Tibial nerve (tissue), 4 donors: ENCODE data around the gene PDCD4. TPM values are rescaled to one million over a fixed set of nuclear protein-coding genes. Genes with fewer than 3 reads are reported as not detected.

Source experiments
- DNase-seq, 2 donors: peaks; one replicate each; pipeline ENCODE4 v3.0.0-alpha.2; 2019; ENCODE audit warnings: low spot score in 2 of 2
- H3K27ac ChIP-seq, 4 donors: fragments of 200-600 bp; sonication (generic) in 3 of 4; one replicate each; pipeline ENCODE4 v1.5.1; 2017 to 2019; ENCODE audit warnings: mild to moderate bottlenecking in 1 of 4
- H3K27me3 ChIP-seq, 2 donors: fragments of 200-600 bp; sonication (generic) in 1 of 2; one replicate each; pipeline versions ENCODE4 v1.5.1 to v1.6.0; 2017 to 2019
- H3K36me3 ChIP-seq, 3 donors: fragments of 200-600 bp; sonication (generic); one replicate each; pipeline ENCODE4 v1.5.1; 2018 to 2019
- H3K4me1 ChIP-seq, 4 donors: fragments of 200-600 bp; sonication (generic) in 3 of 4; one replicate each; pipeline ENCODE4 v1.5.1; 2017 to 2019
- H3K4me3 ChIP-seq, 4 donors: fragments of 200-600 bp; sonication (generic) in 3 of 4; one replicate each; pipeline ENCODE4 v1.5.1; 2017 to 2019; ENCODE audit warnings: mild to moderate bottlenecking in 1 of 4, moderate library complexity in 1 of 4
- H3K9me3 ChIP-seq, 4 donors: fragments of 200-600 bp; sonication (generic) in 3 of 4; one replicate each; pipeline ENCODE4 v1.5.1; 2017 to 2019
- EP300 ChIP-seq, 2 donors: sonication (generic); formaldehyde crosslinking; IDR thresholded peaks; one replicate each; pipeline ENCODE4 v1.6.1; 2017; ENCODE audit warnings: antibody characterized with exemption in 2 of 2, mild to moderate bottlenecking in 1 of 2
- POLR2A ChIP-seq, 2 donors: fragments of 450-650 bp; IDR thresholded peaks; one replicate each; pipeline ENCODE4 v1.6.1; 2017; ENCODE audit warnings: antibody characterized with exemption in 2 of 2, mild to moderate bottlenecking in 2 of 2, moderate library complexity in 2 of 2
- WGBS, 2 donors: methylation state at CpG; one replicate each; pipeline ENCODE4 v1.1.5; 2018; 5-methylcytosine and 5-hydroxymethylcytosine counted together
- total RNA-seq, 4 donors: library from RNA; depleted of rRNA; stranded (reverse); fragments of >200 nt; gene quantifications; one replicate each; pipeline ENCODE4 v1.1.0, GENCODE V29; 2016
- TF ChIP-seq, protein P1 (sequence below), 5 experiments: fragments of 200-600 bp in 3 of 5; fragments of 450-650 bp in 2 of 5; sonication (generic) in 3 of 5; IDR thresholded peaks; one replicate each; pipeline ENCODE4 v1.5.1; 2016 to 2019; ENCODE audit warnings: antibody characterized with exemption in 5 of 5, mild to moderate bottlenecking in 3 of 5, moderate library complexity in 2 of 5

The PDCD4 gene
- total RNA-seq, 4 donors from 2014 or later, result 68.6 to 109 (median 82.7) TPM

DNA sequence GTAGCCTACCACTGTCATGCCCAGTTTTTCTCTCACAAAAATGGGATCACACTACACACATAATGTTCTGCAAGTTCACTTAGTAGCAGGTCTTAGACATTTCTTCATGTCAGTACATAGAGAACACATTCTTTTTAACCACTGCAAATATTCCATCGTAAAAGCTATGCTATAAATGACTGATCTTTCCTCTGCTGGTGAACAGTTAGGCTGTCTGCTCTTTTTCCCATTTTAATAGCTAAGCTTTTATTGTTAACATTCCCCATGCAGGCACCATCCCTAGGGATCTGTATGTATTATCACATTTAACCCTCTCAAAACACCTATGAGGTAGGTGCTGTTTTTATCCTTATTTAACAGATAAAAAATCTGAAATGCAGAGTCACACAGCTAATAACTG is 46.2 kb upstream of the PDCD4 start:
- TF ChIP-seq POLR2A (IDR thresholded peaks at IDR 0.05) (no peak), EP300 (IDR thresholded peaks at IDR 0.05) (no peak)
- TF ChIP-seq, protein P1, sequence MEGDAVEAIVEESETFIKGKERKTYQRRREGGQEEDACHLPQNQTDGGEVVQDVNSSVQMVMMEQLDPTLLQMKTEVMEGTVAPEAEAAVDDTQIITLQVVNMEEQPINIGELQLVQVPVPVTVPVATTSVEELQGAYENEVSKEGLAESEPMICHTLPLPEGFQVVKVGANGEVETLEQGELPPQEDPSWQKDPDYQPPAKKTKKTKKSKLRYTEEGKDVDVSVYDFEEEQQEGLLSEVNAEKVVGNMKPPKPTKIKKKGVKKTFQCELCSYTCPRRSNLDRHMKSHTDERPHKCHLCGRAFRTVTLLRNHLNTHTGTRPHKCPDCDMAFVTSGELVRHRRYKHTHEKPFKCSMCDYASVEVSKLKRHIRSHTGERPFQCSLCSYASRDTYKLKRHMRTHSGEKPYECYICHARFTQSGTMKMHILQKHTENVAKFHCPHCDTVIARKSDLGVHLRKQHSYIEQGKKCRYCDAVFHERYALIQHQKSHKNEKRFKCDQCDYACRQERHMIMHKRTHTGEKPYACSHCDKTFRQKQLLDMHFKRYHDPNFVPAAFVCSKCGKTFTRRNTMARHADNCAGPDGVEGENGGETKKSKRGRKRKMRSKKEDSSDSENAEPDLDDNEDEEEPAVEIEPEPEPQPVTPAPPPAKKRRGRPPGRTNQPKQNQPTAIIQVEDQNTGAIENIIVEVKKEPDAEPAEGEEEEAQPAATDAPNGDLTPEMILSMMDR (IDR thresholded peaks at IDR 0.05), result no peak

DNA sequence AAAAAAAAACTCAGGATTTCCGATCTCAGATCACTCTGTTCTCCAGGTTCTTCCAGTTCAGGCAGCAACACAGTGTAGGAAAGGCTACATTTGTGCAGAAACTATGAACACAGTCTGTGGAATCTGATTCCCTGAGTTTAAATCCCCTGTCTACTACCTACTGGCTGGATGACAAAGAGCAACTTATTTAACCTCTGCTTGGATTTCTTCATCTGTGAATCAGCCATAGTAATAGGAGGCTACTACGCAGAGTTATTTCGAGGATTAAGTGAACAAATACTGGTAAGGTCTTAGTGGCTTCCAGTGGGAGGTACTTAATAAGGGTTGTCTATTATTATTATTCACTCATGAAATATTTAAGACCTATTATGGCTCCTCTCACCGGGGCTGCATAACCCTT is 44.3 kb upstream of the PDCD4 start:
- no peaks in the 10 kb centered on the region for H3K9me3 ChIP-seq
- H3K4me1 ChIP-seq, result peaks cover 0 to 18% (median 0%) of the 10 kb centered on the region in 4 donors
- no peak overlapping the region for H3K4me3 ChIP-seq
- no peak overlapping the region for H3K27ac ChIP-seq
- DNase-seq, result no peak
- WGBS, 2 donors, result 52 to 62% methylated on average over 4 of the region's 4 CpGs
- no peaks in the 10 kb centered on the region for H3K27me3 ChIP-seq
- no peak for TF ChIP-seq EP300 (IDR thresholded peaks at IDR 0.05)
- TF ChIP-seq, protein P1 (IDR thresholded peaks at IDR 0.05), result no peak
- no peak for TF ChIP-seq POLR2A (IDR thresholded peaks at IDR 0.05)
- H3K36me3 ChIP-seq, result no peaks in the 10 kb centered on the region

More for the DNA sequence above, 46.2 kb upstream of the PDCD4 start:
- Histone ChIP-seq H3K36me3 (no peaks in the 10 kb centered on the region), H3K27me3 (no peaks in the 10 kb centered on the region), H3K4me1 (peaks cover 0 to 36% (median 0%) of the 10 kb centered on the region in 4 donors), H3K4me3 (no peak overlapping the region), H3K9me3 (no peaks in the 10 kb centered on the region), H3K27ac (no peak overlapping the region)
- DNase-seq, result no peak
- 55 to 65% methylated on average over 1 of the region's 1 CpG for WGBS, 2 donors

DNA sequence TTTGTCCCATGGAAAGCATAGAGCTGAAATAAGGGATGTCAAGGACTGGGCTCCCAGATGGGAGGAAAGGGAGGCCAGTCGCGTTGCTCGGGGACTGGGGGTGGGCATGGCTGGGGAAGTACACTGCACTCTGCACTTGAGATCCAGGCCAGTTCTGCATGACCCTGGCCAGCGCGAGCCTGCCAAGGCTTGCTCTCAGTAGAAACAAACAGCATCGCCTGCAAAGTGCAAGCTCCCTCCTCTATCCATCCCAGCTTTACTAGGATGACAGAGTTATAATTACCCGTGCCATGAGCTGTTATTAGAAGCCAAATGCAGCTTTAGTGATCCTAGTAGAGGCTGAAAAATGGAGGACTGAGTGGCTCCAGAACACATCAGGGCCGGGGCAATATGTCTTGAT is 43.9 kb upstream of the PDCD4 start:
- H3K4me3 ChIP-seq, result no peak overlapping the region
- DNase-seq, result no peak
- H3K4me1 ChIP-seq, result peaks cover 0 to 14% (median 0%) of the 10 kb centered on the region in 4 donors
- WGBS, 2 donors, result 70 to 73% methylated on average over 8 of the region's 8 CpGs
- H3K9me3 ChIP-seq, result no peaks in the 10 kb centered on the region
- H3K36me3 ChIP-seq, result no peaks in the 10 kb centered on the region
- H3K27me3 ChIP-seq, result no peaks in the 10 kb centered on the region
- H3K27ac ChIP-seq, result no peak overlapping the region
- TF ChIP-seq, protein P1 (IDR thresholded peaks at IDR 0.05), result no peak
- no peak for TF ChIP-seq POLR2A (IDR thresholded peaks at IDR 0.05)
- no peak for TF ChIP-seq EP300 (IDR thresholded peaks at IDR 0.05)

DNA sequence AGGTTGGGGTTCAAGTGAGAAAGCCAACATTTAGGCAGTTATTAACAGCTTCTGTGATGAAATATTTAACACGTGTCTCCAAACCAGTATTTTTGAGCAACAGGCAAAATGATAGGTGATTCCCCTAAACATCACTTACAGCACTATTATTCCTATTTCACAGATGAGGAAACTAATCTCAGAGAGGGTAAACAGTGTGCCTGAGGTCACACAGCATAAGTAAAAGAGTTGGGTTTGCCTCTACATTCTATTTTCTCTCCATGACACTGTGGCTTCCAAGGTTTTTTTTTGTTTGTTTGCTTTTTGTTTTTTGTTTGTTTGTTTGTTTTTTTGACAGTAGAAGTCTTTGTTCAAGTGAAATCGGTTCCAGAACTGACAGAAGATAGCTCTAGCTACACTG is 43.2 kb upstream of the PDCD4 start:
- WGBS, 2 donors, result 42 to 79% methylated on average over 2 of the region's 2 CpGs
- Histone ChIP-seq H3K4me3 (no peak overlapping the region), H3K9me3 (no peaks in the 10 kb centered on the region), H3K27me3 (no peaks in the 10 kb centered on the region), H3K27ac (no peak overlapping the region), H3K36me3 (no peaks in the 10 kb centered on the region), H3K4me1 (peaks cover 0 to 11% (median 0%) of the 10 kb centered on the region in 4 donors)
- DNase-seq, result no peak
- no peak for TF ChIP-seq POLR2A (IDR thresholded peaks at IDR 0.05)
- TF ChIP-seq, protein P1 (IDR thresholded peaks at IDR 0.05), result no peak
- TF ChIP-seq EP300 (IDR thresholded peaks at IDR 0.05), result no peak

DNA sequence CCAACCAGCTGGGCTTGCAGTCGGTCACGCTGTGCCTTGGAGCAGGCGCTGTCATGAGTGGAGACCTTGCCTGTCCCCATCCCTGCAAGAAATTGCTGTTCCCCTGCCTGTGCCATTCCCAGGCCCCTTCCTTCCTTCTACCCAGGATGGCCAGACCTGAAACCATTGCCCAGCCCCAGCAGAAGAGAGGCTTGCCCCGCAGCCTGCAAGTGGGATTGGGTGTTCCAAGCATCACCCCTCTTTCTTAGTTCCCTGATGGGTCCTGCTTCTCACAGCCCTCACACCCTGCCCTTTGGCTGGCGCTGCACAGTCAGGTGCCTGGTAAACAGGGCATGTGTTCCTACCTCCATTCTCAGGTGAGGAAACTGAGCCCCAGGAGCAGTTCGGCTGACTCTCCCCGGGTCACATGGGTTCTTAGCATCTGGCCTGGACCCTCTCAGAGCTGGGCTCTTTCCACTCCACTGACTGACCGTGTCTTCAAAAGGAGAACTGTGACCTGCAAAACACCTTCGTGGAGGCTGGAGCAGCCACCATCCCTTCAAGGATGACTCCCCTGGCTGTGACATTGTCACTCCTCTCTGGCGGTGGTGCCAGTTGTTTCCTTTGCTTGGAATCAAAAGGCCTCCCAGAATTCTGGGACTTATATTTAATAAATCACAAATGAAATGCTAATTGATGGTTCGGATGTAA is 41.9 kb upstream of the PDCD4 start:
- WGBS, 2 donors, result 86 to 87% methylated on average over 11 of the region's 11 CpGs
- Histone ChIP-seq H3K27me3 (no peaks in the 10 kb centered on the region), H3K27ac (no peak overlapping the region), H3K9me3 (no peaks in the 10 kb centered on the region), H3K36me3 (no peaks in the 10 kb centered on the region), H3K4me3 (no peak overlapping the region), H3K4me1 (peaks cover 0 to 18% (median 1%) of the 10 kb centered on the region in 4 donors)
- no peak for DNase-seq
- no peak for TF ChIP-seq EP300 (IDR thresholded peaks at IDR 0.05)
- no peak for TF ChIP-seq POLR2A (IDR thresholded peaks at IDR 0.05)
